MV-4-11 (cell line): ENCODE measurements around the gene AKAP13.
"Not testable (repeated sequence)": the region's sequence is repeated elsewhere in the genome, so short reads cannot be mapped to it uniquely, and the experiment has no call there.

Source experiments
- DNase-seq: peaks from one replicate; lab custom pipeline; 2025; lab: John Stamatoyannopoulos, UW

Gene AKAP13

DNA sequence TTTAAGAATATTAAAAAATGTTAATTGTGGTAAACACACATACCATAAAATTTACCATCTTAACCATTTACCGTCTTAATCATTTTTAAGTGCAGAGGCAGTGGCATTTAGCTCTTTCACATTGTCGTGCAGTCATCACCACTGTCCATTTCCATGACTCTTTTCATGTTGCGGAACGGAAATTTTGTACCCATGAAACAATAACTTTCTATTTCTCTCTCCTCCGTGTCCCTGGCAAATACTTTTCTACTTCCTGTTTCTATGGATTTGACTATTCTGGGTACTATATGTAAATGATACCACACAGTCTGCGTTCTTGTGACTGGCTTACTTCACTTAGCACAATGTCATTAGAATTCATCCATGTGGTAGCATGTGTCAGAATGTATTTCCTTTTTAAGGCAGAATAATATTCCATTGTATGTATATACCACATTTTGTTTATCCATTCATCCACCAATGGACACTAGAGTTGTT lies 27.9 kb downstream of the AKAP13 start:
- DNase-seq: peak; percentile 79

DNA sequence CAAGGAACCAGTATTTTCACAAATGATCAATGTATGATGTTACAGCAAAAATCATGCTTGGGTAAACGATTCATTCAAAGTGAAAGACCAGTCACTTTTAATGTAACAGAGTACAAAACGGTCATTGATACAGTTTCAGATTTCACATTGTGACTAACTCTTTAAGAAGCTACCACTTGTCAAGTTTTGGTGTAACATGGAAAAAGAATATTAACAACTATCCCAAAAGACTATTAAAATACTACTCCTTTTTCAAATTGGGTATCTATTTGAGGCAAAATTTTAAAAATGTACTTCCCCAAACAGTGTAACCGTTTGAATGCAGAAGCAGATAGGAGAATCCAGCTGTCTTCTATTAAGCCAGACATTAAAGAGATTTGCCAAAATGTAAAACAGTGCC lies 31.7 kb downstream of the AKAP13 start:
- peak; percentile 19 for DNase-seq

DNA sequence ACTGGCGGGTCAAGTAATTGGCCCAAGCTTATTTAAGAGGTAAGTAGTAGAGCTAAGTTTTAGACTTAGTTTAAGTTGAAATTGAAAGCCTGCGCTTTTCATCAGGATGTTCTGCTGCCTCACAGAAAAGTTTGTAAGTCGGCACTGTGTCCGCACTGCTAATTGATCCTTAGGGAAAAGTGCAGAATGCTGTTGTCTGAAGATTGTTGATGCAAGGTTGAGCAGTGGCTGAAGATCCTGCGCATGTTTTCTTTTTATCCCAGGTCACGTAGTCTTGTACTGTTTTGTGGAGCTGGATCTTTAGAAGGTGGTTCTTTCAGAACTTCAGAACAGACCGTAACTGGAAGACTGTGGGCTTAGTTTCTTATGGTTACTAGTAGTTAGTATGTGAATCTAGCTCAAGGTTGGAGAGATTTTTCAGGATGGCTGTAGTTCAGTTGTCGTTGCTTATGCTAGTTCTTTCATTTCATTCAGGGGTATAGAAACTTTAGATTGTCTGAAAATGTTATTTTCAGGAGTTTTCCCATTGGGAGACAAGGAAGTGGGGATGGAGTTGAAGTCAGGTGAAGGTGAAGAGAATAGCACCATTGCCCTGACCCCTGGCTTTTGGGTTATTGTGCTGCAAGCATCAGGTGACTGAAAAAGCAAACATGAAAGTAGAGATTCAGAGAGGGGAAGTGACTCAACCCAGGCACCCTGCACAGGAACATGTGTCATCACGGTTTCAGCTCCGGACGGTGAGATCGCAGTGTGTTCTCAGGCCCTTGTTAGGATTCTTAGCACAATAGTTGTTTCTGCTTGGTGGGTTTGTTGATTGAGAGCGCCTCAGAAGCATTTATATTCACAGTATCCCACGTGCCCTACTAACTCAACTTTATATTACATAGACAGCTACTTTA lies 32.8 kb downstream of the AKAP13 start:
- peak; percentile 76 for DNase-seq

DNA sequence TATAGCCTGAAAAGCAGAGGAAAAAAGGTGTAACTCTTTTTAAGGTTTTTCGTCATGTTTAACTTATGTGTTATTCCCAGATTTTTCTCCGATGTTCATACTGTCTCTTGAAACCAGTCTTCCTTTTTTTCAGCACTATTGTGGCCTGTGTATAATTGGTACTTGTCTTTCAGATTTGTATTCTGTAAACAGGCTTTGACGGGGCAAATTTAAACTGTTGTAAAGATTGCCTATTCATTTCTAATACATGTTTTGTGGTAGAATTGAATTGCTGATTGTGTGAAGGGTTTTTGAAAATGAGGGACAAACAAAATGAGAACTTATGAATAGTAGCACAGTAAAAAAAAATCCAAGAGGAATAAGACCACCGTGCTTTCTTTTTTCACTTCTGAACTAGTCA lies 33.6 kb downstream of the AKAP13 start:
- no peak for DNase-seq

DNA sequence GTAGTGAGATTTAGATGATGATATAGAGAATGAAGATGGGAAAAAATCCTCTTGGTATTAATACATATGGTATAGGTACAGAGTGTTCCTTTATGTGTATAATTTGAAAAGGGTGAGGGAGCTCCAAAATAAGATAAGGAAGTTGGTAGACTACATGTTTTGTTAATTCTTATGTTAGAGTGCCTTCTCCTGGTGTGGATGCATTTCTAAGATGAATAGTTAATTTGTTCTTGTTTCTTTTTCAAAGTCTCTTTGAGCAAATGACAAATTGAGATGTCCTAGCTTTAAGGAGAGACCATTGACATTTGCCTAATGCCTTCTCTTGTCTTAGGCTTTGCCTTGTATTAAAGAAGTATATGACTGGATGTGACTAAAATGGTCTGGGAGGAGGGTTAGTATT lies 34.1 kb downstream of the AKAP13 start:
- peak; percentile 48 for DNase-seq

DNA sequence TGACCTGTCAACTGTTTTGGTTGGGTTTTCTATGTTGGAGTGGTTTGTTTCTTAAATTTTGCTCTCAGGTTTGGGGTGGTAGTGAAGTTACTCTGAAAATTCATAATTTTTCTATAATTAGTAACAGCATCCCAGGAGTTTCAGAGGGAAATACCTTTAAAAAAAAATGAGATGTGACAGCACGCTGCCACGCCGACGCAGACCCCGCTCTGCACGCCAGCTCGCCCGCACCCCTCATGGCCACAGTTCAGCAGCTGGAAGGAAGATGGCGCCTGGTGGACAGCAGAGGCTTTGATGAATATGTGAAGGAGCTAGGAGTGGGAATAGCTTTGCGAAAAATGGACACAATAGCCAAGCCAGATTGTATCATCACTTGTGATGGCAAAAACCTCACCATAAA lies 34.6 kb downstream of the AKAP13 start:
- no peak for DNase-seq

DNA sequence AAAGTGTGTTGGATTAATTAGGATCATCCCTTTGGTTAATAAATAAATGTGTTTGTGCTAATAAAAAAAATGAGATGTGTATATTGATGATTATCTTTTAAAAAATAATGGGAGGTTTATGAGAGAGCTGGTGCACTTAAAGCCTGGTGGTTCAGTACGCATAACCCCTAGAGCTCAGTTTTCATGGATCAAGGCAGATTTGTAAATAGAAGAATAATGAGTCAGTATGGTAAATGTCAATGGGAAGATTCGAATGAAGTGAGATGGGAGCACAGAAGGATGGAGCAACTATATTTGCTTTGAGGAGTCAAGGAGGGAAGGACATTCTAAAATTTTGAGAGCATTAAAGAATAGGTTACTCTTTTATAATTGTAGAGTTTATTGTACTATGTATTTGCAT lies 35.4 kb downstream of the AKAP13 start:
- DNase-seq: no peak

DNA sequence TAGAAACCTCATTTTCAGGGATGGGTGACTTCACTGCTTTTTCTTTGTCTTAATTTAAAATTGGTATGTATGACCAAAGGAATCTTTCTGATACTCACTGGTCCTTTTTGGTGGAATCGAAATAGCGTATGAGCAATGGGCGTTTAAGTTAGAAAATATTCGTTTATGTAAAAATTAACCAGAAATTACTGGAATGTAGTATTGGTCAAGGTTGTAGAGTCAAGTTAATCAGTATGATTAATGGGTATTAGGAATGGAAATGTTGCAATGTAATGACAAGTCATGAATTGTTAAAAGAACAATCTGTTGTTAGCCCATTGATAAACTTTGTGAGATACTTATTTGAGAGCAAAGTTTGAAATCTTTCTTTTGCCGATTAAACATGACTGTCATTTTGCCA lies 36.9 kb downstream of the AKAP13 start:
- no peak for DNase-seq

DNA sequence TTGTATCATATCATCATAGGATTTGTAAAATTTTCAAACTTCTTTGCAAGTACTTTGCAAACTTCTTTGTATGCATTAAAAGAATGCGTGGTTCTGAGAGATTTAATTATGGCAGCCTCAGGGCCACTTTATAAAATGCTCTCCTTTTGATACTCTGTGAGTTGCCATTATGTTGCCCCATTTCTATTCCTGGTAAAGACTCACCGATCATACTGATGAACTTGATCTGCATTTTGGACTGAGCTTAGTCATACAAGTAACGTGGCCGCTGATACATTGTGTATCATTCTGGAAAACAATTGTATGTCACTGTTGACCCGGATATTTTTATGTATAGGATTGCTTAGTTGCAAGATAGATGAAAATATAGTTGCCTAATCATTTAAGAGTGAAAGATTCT lies 38.8 kb downstream of the AKAP13 start:
- no peak for DNase-seq

DNA sequence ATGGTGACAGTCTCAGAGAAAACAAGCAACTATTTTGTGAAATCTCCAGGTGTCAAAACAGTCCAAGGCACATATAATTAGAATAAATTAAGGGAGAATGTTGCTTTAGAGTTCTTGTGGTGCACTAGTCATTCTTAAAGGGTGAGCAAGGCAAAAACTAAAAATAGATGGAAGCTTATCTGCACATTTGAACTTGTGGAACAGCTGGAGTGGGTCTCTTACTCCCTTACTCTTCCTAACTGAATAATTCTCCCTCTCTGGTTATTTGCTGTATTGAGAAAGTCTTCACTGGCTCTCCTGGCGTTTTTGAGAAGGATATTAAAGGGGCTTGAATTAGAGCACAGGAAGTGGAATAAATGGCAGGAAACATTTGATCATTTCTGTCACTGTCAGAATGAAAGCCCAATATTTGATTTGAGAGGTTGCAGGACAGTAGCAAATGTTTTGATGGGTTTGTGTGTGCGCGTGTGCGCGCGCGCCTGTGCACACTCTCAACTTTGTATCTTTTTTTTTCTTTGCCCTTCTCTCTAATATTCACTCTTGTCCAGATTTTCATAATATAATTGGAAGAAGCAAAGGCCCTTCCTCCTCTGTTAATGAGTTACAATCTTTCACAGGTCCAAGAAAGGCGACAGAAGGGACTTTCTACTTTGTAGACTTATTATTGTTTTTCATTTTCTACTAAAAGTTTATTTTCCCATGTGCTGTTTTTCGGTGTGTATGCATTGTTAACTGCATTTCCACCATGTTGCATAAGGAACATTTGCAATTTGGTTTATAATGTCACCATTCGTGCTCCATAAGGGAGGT lies 40.9 kb downstream of the AKAP13 start:
- DNase-seq: no peak

DNA sequence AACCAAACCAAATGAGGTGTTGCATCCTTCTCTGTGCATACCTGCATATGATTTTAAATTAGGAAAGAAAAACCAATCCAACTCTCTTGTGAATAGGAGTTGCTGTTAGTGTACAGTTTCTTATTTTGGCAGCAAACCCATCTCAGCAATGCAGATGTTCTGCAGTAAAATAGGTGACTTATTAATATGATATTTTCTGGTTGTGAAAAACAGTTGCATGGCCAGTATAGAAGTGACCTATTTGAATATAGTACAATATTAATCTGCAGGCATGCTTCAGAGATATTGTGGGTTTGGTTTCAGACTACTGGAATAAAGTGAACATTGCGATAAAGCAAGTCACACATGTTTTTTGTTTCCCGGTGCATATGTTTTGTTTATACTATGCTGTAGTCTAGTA lies 42.2 kb downstream of the AKAP13 start:
- DNase-seq: no peak

DNA sequence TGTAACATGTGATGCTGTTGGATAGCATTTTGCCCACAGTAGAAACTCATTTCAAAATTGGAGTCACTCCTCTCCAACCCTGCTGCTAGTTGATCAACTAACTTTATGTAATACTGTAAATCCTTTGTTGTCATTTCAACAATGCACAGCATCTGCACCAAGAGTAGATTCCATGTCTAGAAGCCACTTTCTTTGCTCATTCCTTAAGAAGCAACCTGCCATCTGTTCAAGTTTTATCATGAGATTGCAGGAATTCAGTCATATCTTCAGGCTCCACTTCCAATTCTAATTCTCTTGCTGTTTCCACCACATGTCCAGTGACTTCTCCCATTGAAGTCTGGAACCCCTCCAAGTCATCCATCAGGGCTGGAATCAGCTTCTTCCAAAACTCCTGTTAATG lies 42.9 kb downstream of the AKAP13 start:
- no peak for DNase-seq

DNA sequence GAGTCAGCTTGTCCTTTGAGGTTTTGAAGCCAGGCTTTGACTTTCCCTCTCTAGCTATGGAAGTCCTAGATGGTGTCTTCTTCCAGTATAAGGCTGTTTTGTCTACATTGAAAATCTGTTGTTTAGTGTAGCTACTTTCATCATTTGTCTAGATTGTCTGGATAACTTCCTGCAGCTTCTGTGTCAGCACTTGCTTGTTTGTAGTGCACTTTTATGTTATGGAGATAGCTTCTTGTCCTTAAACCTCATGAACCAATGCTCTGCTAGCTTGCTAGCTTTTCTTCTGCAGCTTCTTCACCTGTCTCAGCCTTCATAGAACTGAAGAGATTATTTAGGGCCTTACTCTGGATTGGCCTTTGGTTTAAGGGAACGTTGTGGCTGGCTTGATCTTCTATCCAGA lies 43.8 kb downstream of the AKAP13 start:
- no peak for DNase-seq

DNA sequence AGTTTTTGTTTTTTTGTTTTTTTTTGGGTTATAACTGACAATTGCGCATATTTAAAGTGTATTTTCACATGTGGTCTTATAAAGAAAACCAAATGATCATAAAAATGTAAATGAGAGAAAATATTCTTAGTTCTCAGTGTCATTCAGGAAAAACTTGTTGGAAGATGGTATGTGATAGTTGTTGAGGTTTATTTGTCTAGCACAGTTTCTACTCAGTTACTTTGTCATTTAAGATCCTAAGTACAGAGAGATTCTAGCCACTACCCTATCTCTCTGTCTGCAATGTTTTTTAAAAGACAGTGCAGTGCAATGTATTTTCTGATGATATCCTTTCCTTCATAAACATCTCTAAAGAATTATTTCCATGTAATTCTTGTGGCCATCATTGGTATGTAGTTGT lies 46.1 kb downstream of the AKAP13 start:
- DNase-seq: no peak

DNA sequence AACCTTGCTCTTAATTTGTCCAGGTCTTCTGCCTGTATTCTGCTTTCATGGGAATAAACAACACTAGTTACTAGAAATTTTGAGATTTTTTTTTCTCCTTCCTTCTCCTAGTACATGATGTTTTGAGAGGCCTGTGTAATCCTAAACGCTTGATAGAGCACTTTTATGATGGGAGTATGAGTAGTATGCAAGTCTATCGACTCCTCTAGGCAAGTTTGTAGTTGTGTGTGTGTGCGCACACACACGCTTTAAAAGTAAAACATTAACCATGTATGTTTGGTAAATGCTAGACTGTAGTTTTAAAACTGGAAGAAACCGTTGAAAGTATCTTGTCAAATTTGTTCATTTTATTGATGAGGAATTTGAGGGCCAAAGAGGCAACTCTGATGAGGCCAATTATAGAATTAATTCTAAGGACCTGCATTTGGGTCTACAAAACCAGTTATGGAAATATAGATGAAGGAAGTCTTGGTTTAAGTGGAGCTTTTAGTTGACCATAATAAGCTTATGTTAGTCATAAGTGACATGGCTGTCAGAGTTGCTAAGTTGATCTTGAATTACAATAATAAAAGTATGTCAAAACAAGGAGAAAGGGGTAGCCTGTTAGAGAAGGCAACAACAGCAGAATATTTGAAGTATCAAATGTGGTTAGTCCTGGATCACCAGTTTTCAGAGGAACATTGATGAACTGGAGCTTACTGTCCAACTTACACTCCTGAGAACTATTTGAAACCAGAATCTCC lies 47.1 kb downstream of the AKAP13 start:
- no peak for DNase-seq

DNA sequence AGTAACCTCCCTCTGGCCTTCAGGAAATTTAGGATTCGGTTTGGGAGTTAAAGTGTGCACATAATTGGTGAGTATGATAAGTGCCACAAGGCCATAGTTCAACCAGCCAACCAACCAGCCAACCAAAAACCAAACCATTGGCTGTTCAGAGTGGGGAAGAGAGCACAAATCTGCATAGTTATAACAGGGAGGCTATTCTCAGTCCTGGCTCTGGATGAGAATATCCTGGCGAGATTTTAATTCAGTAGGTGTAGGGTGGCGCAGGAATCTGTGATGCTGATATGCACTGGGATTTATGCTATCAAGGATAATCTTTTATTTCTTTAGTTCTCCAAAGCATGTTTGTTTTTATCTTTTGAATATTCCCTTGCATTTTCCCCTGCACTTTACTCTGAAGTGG lies 49.1 kb downstream of the AKAP13 start:
- DNase-seq: no peak

DNA sequence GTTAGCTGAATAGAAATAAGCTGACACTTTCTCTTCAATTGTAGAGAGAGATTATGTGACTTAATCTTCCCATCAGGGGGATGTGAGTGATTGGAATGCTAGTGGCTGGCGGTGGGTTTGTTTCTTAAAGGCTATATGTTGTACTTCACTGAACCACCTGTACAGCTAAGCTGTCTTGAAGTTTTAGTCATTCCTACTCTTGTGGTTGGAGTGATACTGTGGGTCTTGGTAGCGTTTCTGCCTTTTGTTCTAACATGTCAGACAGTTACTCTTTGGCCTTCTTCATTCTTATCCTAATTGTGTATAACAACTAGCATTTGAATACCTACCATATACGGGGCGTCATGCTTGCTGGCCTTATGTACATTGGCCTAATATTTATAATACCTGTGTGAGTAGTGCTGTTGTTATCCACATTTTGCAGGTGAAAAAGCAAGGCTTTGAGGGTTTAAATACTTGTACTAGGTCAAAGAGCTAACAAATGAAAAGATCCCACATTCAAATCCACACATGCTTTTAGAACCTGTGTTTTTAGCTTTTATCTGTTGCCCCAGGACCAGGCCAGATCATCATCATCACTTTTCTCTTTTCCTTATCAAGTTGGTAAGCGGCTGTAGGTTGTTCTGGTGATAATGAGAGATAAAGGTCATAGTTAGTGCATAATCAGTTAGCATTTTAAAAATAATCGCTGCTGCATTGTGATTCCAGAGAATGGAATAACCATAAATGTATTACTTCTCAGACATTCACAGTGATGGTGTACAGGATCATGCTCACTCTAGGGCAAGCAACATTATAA lies 50.2 kb downstream of the AKAP13 start:
- no peak for DNase-seq

DNA sequence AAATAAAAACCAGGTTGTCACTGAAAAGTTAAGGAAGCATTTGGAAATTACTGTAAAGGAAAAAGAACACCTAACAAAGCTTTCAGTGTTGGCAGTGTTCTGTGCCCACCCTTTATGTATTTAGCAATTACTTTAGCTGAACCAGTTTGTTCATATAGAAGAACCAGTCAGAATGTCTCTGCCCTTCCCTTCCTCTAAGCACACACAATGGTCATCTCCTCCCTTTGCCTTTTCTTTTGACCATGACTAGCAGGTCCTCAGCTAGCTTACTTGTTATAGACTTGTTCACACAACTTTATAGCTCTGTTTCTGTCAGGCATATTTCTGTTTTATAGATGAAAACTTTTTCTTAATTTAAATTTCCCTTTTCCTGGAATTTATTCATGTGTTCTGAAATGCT lies 59.6 kb downstream of the AKAP13 start:
- DNase-seq: no peak

DNA sequence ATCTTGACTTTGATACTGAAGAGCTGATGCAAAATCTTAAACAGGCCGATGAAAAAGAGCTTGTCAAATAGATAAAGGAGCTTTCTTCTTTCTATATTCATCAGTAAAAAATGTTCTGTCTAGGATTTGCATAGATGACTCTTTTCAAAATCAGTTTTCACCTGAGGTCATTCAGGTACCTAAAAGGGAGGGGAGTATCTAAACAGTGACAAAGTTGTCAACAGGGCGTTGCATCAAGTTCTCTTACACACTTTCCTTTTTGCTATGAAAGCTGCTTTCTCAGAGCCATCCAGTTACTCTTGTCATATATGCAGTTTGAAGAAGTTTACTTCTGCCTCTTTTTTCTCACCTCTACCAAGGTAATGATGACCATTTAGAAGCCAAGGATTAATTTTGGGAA lies 60.0 kb downstream of the AKAP13 start:
- DNase-seq: no peak

DNA sequence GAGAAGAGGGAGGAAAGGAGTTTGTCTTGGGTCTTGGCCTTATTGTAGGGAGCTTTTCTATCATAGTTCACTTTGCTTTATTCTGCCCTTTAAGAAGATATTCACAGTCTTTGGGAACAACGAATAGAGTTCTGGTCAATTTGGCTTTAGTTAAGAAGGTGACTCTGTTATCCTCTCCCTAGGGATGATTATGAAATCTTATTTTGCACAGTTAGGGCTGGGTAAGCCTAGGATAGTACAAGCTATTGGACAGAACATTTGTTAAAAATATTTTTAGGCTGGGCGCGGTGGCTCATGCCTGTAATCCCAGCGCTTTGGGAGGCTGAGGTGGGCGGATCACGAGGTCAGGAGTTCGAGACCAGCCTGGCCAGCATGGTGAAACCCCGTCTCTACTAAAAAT lies 61.5 kb downstream of the AKAP13 start:
- not testable (repeated sequence) for DNase-seq

DNA sequence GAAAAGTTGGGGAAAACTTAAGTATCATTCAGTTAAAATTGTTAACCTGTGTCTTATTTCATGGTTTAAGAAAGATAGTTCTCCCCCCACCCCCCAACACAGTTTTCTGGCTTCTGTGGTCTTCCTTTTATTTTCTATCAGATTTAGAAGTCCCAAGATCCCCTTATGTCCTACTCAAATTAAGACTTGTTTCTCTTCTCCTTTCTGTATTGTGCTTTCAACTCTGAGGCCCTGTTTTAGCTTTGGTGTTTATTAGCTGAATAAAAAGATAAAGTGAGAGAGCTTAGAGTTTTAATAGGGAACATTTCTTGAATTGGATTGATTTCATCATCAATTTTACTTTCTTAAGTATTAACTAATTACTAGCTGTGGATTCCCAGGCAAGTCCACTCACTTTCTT lies 62.6 kb downstream of the AKAP13 start:
- peak; percentile 4 for DNase-seq
